ENCODE measurements around the gene LIPF.
"Not testable (repeated sequence)": the region's sequence is repeated elsewhere in the genome, so short reads cannot be mapped to it uniquely, and the experiment has no call there.

Gene LIPF, protein sequence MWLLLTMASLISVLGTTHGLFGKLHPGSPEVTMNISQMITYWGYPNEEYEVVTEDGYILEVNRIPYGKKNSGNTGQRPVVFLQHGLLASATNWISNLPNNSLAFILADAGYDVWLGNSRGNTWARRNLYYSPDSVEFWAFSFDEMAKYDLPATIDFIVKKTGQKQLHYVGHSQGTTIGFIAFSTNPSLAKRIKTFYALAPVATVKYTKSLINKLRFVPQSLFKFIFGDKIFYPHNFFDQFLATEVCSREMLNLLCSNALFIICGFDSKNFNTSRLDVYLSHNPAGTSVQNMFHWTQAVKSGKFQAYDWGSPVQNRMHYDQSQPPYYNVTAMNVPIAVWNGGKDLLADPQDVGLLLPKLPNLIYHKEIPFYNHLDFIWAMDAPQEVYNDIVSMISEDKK

DNA sequence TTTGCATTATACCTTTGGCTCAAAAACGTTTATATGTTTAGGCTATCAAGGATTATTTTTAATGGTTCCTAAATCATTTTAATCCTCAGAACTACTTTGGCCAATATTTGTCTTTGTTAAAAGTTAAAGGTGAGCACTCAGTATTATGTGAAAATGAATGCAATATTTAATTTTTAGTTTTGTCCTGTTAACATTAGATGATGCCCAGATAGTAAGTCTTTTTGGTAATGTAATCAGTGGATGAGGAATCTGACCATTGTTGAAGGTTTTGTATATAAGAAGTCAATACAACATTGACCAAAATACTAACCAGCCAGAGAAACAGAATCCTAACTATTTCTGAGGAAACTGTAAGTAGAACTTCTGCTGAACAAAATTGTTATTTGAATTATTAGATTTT, at the start of gene LIPF:
TSS of gene LIPF (plus strand) at position 301 of the 400 bp plus-strand sequence. CDS start 2,856 bp downstream, outside the sequence.
- DNase-seq = no peak

DNA sequence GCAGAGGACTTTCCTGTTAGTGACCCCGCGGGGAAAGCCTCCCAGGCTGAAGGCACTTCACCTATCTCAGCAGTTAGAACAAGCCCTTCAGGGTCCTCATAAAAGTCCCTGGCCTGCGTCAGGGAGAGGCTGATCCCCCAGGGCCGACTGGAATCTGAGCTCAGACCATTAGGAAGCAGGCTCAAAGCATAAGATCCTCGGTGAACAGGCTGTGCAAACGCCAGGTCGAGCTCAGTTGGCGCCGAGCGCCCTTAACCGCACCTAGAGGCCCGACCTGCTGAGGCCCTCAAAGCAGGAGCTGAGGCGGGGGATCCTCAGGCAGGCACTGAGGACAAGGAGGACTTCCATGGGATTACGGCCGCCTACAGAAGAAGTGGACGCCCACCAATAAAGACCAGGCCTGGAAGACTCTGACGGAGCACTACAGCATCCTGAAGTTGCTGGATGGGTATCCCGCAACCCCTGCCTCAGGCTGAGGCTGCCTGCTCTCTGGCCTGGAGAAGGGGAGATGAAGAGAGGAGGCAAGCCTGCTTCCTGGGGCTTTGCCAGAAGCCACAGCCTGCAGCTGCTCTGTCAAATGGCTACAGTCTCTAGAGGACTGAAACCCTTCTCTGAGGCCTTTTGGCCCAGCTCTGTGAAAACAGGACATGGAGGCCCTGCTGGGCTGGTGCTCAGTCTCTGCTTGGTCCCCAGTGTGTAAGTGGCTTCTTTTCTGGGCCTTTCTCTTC, 47.8 kb upstream of the LIPF start:
- DNase-seq = no peak

DNA sequence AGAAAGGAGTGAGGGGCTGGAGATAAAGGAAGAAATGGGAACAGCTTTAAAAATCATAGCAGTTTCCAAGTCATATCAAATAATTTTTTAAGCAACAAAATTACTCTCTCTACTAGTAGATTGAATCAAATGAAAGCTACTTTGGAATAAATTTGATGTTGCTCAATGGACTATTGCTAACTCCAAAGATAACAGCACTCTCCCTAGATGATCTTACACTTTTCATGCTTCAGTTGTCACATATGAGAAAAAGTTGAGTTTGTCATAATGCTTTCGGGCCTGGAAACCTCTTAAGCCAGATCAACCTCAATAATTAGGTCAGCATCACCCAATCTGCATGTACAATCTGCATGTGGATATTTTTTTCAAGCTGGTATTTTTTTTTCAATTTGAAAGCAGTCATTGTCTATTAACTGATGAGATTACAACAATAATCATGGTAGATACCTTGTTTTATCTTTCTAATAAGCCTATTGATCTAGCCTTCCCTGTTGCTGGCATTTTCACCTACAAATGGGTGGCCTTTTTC, 46.4 kb upstream of the LIPF start:
- no peak for DNase-seq

DNA sequence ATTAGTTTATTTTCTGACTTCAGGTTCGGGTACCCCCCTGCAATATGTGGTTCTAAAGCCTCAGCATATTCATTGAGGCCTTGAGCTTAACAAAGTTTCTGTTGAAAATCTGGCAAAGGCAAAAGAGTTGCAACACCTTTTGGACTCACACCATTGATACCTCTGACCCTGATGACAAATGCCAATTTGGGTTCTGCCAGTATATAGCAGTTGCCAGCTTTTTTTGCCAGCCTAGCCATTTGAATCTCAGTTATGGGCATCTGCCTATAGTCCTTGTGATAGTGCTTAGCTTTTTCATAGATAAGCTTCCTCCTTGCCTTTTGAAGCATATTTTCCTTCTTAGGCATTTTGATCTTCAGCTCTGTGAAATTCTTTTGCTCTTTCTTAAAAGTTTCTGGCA, 45.7 kb upstream of the LIPF start:
- DNase-seq = no peak

DNA sequence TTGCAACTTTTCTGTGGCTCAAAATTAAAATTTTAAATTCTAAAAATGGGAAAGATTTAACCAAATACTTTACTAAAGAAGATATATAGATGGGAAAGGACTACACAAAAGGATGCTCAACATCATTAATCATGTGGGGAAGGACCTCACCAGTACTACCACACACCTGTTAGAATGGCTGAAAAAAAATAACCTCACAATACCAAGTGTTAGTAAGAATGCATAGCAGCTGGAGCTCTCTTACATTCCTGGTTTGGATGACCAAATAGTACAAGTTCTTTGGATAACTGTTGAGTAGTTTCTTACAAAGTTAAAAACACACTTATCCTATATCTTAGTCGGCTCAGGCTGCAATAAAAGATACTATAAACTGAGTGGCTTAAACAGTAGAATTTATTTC, 43.8 kb upstream of the LIPF start:
- no peak for DNase-seq

DNA sequence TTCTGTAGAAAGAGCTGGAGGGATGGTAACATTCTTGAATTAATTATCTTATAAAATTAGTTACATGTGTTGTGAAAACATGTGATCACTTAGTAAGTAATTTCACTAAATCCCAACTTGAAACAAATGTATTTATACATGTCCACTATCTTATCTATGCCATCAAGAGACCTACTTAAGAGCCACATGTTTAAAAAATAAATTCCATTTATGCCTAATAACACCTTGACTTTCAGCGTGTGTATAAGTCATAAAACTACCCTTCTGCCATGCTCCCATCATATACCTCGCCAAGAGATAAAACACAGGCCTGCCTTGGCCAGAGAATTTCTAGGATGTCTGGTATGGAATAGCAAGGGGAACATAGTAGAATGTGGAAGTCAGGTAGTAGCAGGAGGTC, 40.4 kb upstream of the LIPF start:
- no peak for DNase-seq

DNA sequence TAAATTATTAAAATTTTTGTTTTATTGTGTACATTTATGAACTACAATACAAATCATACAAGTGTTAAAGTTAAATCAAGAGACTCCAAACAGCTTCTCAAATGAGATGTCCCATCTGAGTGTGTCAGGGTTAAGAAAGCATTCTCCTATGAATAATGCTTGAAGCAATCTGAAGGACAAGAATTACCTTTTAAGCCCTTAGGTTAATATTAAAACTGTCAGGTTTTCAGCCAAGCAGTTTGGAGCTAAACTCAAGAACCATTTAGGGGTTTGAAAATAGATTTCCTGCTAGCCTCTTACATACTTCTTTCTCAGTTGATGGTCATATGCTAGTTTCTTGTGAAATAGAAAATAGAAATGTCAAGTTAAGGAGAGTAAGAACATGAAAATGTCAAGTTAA, 39.4 kb upstream of the LIPF start:
- no peak for DNase-seq

DNA sequence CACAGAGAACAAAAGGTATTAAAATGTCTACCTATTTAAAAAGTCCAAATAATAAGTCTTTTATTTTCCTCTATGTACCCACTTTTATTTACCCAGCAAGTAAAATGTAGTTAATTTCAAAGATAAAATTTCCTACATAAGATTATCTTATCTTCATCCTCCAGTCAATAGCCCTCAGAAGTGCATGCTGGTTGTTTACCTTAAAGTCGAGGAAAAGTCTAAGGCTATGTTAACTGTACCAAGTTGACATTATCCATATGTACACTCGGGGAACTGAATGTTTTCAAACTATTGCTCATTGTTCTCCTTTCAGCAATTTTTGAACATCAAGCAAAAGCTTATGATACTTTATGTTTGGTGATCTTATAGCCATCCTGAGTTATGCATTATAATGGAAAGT, 24.1 kb upstream of the LIPF start:
- no peak for DNase-seq

DNA sequence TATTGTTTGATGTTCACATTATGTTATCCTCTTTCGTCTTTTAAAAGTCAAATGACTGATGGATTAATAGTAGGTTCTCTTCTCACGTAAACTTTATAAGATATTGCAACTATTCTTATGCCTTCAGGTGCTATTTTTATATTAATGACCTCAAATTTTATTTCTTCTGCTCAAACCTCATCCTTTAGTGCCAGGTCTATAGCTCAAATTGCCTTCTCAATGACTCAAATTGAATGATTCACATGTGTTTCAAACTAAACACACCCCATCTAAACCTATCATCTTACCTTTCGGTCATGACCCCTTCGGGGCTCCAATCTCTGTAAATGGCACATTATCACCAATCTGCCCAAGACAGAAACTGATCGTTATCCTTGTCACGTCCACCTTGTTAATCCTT, 22.0 kb upstream of the LIPF start:
- no peak for DNase-seq

DNA sequence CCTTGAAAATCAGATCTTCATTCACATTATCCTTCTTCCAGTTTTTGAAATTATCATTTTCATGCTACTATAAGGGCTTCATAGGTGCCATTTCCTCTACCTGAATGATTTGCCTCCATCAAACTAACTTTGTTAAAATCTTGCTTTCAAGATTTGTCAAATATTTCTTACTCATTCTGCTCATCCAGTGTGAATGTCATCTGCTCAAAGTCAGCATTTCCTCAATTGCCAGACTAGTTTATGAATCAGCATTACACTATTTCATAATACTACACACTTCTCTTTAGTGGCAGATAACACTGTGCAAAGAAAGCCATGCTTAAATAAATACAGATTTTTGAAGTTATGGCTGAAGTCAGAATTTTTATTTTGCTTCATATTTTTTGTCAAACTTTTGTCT, 21.3 kb upstream of the LIPF start:
- no peak for DNase-seq

DNA sequence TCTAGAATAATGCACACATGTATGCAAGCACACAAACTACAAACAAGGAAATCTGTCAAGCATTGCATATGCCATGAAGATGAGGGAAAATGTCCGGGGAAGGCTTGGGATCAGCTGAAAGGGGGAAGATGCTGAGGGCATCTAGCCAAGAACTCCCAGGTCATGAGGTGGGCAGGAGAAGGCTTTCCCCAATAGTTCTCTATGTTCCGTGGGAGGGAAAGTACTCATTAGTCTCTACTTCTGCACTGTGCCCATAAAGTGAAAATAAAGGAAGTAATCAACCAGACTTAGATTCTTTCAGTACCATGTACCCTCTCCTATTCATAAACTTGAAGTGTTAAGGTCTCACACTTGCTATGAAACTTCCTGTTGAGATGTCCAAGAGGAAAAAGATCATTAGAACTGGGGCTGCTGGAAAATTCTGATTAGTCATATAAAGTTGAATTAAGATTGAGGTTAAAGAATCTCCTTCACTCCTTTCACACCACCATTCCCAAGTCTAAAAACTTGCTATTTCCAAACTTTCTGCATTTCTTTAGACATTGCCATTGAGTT, 17.1 kb upstream of the LIPF start:
- no peak for DNase-seq

DNA sequence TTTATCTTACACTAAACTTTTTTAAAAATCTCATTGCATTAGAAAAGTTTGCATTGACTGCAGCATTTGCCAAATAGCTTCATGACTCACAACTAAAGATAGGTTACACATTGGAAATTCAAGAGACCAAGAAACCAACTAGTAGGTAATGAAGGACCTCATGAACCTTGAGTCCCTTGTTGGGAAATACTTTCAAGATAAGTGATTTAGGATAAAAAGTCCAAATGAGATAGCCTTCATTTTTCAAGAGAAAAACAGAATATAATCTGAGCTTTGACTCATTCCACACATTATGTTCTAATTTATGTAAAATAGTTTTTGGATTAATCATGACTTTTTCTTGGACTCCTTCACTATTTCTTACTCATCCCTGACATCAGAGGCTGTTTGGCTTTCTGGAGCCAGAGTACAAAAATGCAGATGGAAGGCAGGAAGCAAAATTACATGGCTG, 13.1 kb upstream of the LIPF start:
- DNase-seq = no peak

DNA sequence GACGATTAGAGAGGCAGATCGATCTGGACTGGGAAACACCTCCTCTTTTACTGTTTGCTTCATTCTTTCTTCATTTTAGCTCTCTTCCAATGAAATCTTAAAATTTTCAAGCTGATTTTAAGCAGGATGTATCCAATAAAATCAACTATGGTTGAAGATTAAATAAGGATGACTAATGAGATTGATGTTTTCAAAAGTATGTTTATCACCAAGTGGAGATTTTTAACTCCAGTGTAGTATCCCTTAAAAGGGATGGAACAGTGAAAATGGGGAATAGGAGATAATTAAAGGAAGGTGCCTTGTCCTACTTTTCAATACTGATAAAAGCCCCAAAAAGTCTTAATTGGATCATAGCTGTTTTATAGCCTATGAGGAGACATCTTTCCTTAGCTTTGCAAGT, 11.6 kb upstream of the LIPF start:
- DNase-seq = no peak

DNA sequence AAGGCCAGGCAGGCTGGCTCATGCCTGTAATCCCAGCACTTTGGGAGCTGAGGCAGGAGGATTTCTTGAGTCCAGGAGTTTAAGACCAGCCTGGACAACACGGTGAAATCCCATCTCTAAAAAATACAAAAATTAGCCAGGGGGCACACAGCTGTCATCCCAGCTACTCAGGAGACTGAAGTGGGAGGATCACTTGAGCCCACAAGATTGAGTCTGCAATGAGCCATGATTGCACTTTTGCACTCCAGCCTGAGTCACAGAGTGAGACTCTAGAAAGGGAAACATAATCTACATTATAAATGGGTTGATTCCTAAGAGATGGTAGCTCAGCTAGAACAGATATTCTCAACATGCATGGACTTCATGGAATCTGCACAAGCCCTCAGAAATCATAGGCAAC, 6.3 kb upstream of the LIPF start:
- DNase-seq = no peak

DNA sequence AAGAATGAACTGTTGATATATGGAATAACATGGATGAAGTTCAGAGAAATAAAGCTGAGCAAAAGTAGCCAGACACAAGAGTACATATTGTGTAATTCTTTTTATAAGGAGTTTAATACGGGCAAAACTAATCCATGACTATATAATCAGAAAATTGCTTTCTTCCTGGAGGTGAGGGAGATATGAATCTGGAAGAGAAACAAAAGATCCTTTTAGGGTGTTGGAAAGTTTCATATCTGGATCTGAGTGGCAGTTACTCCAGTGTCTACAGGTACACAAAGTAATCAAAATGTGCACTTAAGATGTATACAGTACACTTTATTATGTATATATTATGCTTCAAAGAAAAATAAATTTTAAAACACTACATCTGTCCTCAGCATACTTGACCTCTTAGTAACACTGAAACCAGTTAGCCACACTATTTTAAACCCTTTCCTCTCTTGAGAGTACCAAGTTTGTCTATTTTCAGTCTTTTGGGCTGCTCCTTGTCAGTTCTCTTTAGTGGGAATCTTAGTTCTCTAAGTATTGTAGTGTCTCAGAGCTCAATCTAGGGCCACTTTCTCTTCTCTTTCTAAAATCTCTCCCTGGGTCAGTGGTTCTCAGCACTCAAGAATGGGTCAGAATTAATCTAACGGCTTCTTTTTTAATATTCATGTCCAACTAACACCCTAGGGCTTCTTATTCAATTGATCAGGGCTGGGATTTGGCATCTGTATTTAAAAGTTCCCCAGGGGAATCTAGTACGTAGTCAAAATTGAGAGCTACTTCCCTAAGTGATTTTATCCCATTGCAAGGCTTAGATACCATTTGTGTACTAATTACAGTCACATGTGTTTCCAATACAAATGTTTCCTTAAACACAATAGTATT, 4.3 kb upstream of the LIPF start:
- DNase-seq = no peak

DNA sequence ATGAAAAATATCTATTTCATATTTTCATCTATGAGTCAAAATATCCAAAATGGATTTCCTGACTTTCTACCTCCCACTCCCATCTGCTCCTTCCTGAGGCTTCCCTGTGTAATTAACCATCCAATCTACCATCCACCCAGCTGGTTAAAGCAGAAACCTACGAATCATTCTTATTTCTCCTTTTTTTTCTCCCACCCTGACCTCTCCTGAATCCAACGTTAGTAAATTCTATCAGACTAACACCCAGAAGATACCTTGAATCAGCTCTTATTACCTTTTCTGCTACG, 3.7 kb upstream of the LIPF start:
- DNase-seq = no peak

DNA sequence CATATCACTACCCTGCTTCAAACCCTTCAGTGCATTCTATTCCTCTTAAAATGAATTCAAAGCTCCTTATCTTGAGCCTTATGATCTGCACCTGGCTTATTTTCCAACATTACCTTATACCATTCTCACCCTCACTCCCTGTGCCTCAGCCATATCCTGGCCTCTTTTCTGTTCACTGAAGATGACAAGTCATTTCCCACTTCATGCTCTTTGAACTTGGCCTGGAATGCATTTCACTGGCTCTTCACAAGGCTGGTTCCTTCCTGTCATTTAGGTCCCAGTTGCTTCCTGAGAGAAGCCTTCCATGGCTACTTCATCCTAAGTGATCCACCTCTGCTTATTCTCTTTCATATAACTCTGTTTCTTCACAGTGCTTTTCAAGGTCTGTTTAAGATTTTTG, 3.2 kb upstream of the LIPF start:
- no peak for DNase-seq

DNA sequence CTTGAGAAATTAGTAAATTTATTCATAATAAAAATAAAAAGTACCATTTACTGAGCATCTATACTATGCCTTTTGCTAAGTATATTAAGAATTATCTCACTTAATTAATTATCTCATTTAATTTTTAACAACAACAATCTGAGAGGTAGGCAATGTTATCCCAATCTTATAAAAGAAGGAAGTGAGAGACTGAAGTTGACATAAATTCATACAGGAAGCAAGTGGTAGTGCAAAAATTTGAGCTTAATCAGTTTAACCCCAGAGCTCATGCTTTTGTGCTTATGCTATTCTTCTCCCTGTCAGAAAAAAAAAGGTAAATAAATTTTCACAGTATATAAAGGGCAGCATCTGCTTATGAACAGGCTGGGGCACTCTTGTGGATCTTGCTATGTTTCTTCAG, 2.7 kb upstream of the LIPF start:
- no peak for DNase-seq

DNA sequence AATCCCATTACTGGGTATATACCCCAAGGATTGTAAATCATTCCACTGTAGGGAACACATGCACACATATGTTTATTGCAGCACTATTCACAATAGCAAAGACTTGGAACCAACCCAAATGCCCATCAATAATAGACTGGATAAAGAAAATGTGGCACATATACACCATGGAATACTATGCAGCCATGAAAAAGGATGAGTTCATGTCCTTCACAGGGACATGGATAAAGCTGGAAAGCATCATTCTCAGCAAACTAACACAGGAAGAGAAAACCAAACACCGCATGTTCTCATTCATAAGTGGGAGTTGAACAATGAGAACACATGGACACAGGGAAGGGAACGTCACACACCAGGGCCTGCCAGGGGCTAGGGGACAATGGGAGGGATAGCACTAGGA, 1.1 kb upstream of the LIPF start:
- DNase-seq = not testable (repeated sequence)

DNA sequence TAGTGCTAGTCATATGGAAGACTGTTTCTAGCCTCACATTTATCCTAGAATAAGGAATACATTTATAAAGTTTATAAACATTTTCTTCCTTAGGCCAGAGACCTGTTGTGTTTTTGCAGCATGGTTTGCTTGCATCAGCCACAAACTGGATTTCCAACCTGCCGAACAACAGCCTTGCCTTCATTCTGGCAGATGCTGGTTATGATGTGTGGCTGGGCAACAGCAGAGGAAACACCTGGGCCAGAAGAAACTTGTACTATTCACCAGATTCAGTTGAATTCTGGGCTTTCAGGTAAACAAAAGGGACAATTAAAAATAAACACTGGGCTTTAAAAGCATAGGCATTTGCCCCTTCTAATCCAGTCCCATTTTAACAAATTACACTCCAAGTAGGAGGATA, 4.2 kb downstream of the LIPF start:
- DNase-seq = no peak

DNA sequence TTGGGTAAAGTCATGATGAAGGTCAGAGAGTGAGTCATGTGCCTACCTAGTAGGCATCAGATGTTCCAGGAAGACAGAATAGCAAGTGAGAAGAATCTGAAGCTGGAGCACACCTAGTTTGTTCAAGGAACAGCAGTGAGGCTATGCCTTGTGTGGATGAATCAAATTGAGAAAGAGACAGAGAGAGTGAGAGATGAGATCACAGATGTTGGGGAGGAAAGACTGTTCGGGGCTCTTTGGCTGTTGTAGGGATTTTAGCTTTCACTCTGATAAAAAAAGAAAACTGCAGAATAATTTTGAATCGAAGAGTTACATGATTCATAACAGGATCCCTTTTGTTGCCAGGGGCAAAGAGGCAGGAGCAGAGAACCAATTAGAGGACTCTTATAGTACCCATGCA, 6.3 kb downstream of the LIPF start:
- no peak for DNase-seq

DNA sequence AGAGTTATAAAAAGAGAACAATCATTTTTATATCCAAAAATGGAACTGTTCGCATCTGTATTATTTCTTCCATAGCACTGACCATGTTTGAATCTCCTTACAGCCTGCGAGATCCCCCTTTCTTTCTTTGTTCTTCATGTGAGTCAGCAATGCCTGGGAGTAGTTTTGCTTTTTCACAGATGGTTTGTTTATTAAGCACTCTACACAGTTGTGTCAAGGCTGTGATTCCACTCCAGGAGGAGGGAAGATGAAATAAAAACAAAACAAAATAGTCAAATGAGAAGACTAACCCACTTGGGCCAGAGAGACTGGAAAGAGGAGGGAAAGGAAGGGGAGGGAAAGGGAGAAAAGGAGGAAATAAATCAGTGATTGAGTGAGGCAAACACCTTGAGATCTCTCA, 7.8 kb downstream of the LIPF start:
- DNase-seq = no peak
